ENCODE measurements around the gene CHD5.
A peak's percentile ranks its signal among the peaks of the same experiment; 100 is the strongest.

CHD5 gene

GRCh38 chr1:6151291-6151822 is 28.8 kb downstream of the CHD5 start:
- DNase-seq = no peak

- DNase-seq = no peak
Measured at GRCh38 chr1:6150006-6150938, 29.8 kb downstream of the CHD5 start.

- DNase-seq = no peak
Measured at GRCh38 chr1:6149597-6149996, 30.5 kb downstream of the CHD5 start.

- peak; percentile 20 for DNase-seq
Measured at GRCh38 chr1:6148497-6149241, 31.5 kb downstream of the CHD5 start.

- no peak for DNase-seq
Measured at GRCh38 chr1:6145864-6146410, 34.2 kb downstream of the CHD5 start.

- no peak for DNase-seq
Measured at GRCh38 chr1:6145396-6145750, 34.7 kb downstream of the CHD5 start.

- no peak for DNase-seq
Measured at GRCh38 chr1:6144647-6145395, 35.3 kb downstream of the CHD5 start.

GRCh38 chr1:6144175-6144574 is 35.9 kb downstream of the CHD5 start:
- DNase-seq = no peak

GRCh38 chr1:6143395-6143794 is 36.7 kb downstream of the CHD5 start:
- DNase-seq = no peak

- no peak for DNase-seq
Measured at GRCh38 chr1:6142734-6143133, 37.4 kb downstream of the CHD5 start.

- no peak for DNase-seq
Measured at GRCh38 chr1:6142036-6142621, 38.0 kb downstream of the CHD5 start.

GRCh38 chr1:6141592-6141991 is 38.5 kb downstream of the CHD5 start:
- DNase-seq = no peak

- DNase-seq = no peak
Measured at GRCh38 chr1:6140413-6140812, 39.7 kb downstream of the CHD5 start.

- DNase-seq = no peak
Measured at GRCh38 chr1:6137758-6138157, 42.4 kb downstream of the CHD5 start.

- no peak for DNase-seq
Measured at GRCh38 chr1:6136516-6137220, 43.5 kb downstream of the CHD5 start.

GRCh38 chr1:6134741-6135510 is 45.2 kb downstream of the CHD5 start:
- DNase-seq = no peak

GRCh38 chr1:6134206-6134605 is 45.9 kb downstream of the CHD5 start:
- DNase-seq = no peak

- DNase-seq = no peak
Measured at GRCh38 chr1:6133146-6133895, 46.8 kb downstream of the CHD5 start.

- DNase-seq = no peak
Measured at GRCh38 chr1:6131561-6131960, 48.6 kb downstream of the CHD5 start.

- no peak for DNase-seq
Measured at GRCh38 chr1:6130596-6130995, 49.5 kb downstream of the CHD5 start.

Data from fibroblast of skin of right quadriceps (primary cell).